T-helper 2 cell treated with Interferon-gamma antibody and Interleukin-4, amounts not matched to agents 100 ng/mL and 5 ng/mL, for 36 hours (primary cell): ENCODE measurements around the gene CBARP. TPM values are rescaled to one million over a fixed set of nuclear protein-coding genes. Genes with fewer than 3 reads are reported as not detected.

Source experiments
- intact Hi-C: fragments of 100-400 bp; cut with micrococcal nuclease; formaldehyde crosslinking; loops from one replicate; pipeline ENCODE4 v1.15.1; 2023
- total RNA-seq: library from RNA; stranded (reverse); gene quantifications from 2 replicates; pipeline ENCODE4 v1.2.3, GENCODE V29; 2022

CBARP gene
- total RNA-seq, 1 donor from 2014 or later = 0.32 TPM

DNA sequence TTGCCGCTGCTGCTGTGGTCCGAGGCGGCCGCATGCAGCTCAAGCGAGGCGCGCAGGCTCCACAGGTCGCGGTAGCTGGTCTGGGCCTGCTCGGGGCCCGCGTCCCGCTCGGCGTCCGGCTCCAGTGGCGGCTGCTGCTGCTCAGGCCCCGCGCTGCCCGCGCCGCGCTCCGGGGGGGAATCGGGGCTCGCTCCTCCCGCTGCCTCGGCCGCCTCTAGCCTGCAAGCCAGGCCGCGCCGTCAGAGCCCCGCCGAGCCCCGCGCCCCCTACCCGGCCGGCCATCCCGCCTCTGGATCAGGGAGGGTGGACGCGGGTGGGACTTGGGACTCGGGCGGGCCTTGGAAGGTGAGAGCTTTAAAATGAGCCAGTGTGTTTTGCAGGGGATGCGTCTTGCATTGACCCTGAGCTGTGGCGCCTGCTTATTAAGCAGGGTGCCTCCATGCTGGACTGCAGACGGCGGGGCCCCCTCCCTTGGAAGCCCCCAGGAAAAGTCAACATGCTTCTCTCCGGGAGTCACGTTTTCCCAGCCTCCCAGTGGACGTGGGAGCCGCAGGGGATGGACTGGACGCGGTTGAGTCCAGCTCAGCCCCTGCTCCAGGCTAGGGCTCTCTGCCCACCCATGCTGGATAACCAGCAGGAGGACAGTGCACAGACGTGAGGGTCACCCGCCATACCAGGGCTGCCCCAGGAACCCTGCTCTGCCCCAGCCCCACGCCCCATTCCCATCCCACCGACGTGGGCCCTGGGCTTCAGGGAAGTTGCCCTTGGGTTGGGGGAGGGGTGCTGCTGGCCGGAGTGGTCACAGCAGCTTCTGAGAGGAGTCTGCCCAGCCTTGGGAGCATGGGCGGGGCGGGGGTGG lies 7.7 kb downstream of the CBARP start:
- intact Hi-C loops = no loop called here

DNA sequence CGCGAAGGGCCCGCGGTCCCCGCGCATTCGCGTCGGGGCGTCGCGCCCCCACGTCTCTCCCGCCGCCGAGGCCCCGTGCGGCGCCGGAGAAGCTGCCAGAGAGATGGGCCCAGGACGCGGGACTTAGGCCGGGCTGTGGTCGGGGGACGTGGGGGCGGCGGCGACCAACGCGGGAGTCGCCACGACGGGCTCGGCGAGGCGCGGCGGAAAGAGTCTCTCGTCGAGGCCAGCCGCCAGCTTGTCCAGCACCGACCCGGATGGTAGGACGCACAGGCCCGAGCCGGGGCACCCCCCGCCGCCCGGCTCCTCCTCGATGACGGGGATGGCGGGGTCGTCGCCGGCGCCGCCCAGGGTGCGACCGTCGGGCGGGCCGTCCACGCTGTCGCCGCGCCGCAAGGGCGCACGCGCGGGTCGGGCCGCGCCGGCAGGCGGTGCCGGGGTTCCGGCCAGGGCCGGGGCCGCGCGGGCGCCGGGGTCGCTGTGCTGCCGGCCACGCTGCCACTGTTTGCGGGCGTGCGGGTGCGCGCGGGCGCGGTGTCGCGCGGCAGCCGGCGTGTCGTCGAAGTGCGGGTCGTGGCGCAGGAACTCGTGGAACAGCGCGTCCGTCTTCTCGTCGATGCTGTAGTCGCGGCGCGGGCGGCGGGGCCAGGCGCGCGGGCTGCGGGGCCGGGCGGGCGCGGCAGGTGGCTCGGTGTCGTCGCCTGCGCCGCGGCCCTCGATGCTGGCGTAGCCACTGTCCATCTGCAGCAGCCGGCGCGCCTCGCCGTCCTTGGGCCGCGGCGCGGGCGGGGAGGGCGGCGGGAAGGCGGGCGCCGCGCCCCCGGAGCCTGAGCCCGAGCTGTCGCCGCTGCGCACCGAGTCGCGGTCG lies 8.5 kb downstream of the CBARP start:
- intact Hi-C loops = no loop called here

DNA sequence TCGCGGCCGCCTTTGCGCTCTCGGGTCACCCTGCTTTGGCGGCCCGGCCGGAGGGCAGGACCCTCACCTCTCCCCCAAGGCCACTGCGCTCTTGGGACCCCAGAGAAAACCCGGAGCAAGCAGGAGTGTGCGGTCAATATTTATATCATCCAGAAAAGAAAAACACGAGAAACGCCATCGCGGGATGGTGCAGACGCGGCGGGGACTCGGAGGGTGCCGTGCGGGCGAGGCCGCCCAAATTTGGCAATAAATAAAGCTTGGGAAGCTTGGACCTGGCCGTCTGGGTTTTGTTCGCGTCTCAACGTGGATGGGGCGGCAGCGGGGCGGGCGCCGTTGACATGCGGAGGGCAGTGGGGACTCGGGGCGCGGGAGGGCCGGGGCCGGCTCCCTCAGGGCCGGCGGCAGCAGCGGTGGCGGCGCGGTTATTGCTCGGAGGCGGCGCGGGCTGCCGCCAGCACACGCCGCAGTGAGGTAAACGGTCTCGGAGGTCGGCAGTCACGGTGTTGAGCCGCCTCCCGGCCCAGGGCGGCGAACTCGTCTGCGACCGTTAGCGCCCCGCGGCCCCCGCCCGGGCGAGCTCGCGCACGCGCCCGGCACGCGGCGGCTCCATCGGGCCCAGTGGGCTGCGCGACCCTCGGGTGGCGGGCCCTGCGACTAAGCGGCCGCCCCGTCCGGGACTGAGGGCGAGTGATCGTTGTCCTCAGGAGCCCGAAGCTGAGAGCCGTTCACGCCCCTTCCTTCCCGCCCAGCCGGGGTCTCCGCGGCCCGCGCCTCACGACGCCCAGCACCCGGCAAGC lies 9.4 kb downstream of the CBARP start:
- intact Hi-C loops = no loop called here

DNA sequence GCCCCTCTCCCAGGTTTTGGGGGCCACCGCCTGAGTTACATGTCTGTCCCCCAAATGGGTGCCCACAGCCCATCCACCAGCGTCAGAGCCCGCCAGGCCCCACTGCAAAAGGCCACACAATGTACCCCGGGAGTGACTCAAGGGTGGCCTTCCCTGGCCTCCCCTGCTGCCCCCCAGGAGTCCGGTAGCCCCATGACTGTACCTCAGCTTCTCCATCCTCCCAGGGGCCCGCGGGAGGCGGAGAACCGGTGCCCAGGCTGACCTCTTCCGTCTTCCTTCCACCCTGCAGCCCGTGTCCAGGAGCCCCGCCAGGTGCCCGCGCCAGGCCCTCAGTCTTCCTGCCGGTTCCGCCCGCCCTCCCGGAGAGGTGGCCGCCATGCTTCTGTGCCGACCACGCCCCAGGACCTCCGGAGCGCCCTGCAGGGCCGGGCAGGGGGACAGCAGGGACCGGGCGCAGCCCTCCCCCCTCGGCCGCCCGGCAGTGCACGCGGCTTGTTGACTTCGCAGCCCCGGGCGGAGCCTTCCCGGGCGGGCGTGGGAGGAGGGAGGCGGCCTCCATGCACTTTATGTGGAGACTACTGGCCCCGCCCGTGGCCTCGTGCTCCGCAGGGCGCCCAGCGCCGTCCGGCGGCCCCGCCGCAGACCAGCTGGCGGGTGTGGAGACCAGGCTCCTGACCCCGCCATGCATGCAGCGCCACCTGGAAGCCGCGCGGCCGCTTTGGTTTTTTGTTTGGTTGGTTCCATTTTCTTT lies 10.3 kb downstream of the CBARP start:
- intact Hi-C loops = no loop called here

DNA sequence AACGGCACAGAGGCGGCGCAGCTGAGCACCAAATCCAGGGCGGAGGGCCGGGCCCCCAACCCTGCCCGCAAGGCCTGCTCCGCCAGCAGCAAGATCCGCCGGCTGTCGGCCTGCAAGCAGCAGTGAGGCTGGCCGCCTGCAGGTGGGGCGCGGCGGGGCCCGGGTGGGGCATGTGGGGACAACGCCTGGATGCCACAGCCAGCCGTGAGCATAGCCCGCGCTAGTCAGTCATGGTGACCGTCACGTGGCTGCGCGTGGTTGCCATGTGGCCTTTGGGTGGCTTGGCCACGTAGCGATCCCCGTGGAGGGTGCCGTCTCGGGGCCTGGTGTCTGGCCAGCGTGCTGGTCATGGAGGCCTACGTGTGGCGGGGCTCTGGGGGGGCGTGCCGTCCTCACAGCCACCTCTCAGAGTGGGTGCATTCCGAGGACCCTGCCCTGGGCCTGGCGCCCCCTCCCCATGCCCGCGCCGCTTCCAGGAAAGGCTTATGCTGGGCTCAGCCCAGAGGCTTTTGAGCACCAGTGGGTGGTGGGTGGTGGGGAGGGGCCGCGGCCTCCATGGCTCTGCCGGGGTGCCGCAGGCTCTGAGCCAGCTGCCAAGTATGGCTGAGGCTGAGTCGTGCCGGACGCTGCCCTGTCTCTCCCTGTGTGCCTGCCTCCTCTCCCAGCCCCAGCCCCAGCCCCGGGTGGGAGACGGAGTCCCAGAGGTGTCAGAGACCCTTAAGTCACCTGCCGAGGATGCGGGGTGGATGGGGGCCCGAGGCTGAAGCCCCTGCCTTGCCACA lies 11.1 kb downstream of the CBARP start:
- intact Hi-C loops = no loop called here

DNA sequence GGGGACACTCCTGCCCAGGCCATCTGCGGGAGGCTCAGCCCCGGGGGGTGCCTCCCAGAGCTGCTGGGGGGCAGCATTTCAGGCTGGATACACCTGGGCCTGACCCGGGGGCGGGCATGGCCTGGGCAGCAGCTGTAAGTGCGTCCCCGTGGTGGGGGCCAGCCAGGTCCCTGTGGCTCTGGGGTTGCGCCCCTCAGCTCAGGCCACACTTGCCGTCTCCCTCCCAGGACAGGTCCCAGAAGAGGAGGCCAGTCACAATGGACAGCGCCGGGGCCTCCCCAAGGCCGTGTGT lies 11.6 kb downstream of the CBARP start:
- intact Hi-C loops = no loop called here

DNA sequence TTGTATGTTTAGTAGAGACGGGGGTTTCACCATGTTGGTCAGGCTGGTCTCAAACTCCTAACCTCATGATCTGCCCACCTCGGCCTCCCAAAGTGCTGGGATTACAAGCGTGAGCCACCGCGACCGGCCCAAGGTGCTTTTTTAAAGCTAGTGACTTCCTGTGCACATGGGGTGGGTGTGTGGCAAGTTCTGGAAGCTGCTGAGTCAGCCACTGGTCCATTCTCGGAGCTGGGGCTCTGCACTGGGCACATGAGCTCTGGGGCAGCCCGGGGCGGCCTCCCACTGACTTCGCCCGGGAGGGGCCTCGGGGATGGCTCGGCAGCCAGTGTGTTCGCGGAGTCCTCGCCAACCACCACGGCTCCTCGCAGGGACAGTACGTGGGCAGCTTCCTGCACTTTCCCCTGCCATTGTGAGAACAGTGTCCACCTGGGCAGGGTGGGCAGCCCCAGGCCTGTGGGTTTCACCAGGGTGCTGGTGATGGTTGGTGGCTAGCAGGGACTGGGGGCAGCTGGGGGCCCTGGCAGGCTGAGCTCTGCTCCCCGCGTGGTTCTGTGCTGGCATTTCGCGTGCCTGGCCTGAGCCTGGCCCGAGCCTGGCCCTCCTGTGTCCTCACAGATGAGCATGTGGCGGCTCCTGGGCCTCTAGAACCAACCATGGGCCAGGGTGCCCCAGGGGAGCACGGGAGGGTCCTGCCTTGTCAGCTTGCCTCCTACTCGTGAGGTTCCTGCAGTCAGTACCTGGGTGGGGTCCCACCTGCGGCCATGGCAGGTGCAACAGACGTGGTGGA lies 12.2 kb downstream of the CBARP start:
- intact Hi-C loops = no loop called here

DNA sequence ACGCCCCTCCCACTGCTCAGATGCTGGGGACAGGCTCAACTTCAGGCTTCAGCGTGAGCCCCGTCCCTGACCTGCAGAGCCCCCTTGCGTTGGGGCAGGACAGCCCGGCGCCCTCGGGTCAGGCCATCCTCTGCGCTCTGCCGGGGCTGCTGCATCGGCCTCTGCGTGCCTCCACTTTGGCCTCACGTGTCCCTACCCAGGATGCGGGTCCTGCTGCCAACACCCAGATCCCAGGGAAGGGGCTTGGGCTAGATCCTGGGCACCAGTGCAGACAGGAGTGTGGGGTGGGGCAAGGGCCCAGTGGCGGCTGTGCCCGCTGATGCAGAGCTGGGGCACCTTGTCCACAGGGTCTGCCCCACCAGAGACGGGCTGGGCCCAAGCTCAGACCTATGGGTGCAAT lies 13.0 kb downstream of the CBARP start:
- intact Hi-C loops = no loop called here

DNA sequence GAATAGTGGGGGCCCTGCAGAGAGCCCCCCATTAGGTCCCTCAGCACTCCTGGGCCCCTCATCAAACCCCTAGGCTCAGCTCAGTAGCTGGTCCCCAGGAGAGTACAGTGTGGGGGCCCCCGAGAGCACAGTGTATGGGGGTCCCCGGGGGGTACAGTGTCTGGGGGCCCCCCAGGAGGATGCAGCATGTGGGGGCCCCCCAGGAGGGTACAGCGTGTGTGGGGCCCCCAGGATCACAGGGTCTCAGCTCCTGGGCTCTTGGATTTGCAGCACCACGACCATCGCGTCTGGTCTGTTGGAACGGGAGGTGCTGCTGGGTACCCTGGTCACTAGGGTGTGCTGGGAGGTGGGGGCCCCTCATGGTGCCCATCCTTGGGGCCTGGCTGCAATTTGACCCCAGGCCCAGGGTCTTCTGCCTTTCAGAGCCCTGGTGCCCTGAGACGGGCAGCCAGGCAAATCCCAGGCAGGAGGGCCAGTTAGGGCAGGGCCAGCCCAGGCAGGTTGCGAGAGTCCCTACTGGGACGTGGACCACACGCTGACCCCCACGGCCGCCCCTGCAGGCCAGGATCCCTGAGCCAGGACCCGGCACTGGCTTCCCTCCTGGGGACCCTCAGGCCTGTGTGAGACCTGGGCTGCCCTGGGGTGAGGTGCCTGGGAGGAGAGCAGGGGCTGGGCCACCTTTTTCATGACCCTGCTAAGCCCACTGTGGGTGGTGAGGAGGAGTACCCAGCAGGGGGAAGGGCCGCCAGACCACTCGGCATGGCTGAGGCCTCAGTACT lies 13.6 kb downstream of the CBARP start:
- intact Hi-C loops = no loop called here

DNA sequence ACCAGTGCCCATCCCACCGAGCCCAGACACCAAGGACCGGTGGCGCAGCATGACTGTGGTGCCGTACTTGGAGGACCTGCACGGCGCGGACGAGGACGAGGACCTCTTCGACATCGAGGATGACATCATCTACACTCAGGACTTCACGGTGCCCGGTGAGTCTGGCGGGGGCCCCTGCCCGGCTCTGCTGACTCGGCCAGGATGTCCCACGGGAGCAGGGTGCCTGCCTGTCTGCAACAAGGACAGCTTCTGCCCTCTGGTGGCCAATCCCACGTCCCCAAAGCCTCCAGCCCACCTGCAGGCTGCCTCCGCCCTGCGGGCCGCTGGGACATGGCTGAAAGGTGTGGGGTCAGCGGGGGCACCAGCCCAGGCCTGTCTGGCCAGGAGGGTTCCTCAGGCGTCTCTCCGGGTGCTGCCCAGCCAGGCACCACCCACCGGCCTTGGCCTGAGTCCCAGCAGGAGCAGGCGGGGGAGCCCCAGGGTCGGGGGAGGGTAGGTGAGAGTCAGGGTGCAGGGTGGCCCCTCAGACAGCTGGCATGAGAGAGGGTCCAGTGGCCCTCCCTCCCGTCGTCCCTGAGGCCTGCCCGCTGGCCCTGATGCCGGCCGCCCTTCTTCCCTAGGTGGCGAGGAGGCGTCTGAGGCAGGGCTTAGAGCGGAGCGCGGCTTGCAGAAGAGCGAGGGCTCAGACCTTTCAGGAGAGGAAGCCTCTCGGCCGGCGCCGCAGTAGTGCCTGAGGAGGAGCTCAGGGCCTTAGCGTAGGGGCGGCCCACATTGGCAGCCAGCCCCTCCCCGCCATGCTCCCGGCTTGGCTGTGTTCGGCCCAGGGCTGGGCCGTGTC lies 14.6 kb downstream of the CBARP start:
- intact Hi-C loops = no loop called here

DNA sequence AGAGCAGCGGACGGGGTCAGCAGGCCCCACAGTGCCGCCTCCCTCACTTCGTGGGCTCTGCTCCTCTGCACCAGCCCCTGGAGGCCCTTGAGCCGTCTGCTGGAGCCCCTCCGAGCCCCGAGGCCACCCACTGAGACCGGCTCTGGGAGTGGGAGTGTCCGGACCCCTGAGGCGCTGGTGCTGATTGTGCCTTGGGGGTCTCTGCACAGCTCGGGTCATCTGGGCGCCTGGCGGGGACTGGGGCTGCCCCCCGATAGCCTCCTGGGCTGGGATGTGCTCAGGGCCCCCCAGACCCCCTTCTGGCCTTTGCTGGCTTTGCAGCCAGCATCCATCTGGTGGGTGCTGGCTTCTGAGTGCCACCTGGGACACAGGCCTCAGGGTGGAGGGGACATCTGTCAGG lies 15.4 kb downstream of the CBARP start:
- intact Hi-C loops = no loop called here

DNA sequence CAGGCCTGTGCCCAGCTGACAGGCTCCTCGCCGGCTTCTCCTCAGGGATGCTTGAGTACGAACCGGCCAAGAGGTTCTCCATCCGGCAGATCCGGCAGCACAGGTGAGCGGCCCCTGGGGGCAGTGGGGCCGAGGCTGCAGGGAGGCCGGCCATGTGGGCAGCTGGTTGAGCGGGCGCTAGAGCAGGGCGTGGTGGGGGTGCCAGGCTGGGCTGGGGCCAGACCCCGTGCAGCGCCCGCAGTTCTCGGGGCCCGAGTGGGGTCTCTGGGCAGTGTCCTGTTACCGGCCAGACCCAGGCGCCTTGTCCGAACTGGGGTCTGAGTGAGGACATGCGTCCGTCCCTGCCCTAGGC lies 15.9 kb downstream of the CBARP start:
- intact Hi-C loops = no loop called here

DNA sequence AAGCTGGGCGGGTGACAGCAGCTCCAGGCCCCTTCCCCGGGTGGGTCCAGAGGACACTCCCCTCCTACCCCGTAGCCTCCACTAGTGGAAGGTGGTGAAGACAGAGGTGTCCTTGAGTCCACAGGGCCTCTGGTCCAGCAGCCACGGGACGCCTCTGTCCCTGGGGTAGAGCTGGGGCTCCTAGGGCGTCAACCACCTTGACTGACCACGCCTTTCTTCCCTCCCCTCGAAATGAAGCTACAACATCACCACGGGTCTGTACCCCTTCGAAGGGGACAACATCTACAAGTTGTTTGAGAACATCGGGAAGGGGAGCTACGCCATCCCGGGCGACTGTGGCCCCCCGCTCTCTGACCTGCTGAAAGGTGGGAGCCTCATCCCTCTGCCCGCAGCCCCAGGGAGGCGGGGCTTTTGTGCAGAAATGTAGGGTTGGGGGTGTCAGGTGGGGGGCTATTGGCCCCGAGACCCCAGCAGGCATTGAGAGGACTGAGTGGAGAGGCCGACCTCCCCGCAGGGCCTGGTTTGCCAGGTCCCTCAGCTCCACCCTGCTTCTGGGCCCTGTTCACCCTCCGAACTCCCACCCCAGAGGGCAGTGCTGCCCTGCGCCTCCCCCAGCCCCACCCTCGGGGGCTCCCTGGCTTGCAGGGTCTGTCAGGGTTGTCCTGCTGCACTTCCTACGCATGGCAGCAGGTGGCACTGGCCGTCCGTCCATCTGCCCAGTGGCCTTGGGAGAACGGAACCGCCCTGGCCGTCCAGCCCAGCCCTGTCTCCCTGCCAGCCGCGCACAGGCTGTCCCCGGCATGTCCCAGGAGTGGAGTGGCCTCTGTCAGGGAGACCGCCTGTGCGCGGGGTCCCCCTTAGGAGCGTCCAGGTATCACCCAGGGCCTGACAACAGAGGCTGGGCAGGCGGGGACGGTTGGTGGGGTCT lies 16.6 kb downstream of the CBARP start:
- intact Hi-C loops = no loop called here

DNA sequence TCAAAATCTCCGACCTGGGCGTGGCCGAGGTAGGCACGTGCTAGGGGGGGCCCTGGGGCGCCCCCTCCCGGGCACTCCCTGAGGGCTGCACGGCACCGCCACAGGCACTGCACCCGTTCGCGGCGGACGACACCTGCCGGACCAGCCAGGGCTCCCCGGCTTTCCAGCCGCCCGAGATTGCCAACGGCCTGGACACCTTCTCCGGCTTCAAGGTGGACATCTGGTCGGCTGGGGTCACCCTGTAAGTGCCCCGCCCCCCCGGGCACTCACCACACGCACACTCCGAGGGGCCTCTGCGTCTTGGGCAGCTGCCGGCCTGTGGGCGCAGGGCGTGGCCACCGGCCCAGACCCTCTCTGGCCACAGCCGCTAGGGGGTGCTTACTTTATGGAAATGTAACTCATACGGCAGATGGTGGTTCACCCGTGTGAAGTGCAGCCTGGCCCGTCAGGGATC lies 17.3 kb downstream of the CBARP start:
- intact Hi-C loops = no loop called here

DNA sequence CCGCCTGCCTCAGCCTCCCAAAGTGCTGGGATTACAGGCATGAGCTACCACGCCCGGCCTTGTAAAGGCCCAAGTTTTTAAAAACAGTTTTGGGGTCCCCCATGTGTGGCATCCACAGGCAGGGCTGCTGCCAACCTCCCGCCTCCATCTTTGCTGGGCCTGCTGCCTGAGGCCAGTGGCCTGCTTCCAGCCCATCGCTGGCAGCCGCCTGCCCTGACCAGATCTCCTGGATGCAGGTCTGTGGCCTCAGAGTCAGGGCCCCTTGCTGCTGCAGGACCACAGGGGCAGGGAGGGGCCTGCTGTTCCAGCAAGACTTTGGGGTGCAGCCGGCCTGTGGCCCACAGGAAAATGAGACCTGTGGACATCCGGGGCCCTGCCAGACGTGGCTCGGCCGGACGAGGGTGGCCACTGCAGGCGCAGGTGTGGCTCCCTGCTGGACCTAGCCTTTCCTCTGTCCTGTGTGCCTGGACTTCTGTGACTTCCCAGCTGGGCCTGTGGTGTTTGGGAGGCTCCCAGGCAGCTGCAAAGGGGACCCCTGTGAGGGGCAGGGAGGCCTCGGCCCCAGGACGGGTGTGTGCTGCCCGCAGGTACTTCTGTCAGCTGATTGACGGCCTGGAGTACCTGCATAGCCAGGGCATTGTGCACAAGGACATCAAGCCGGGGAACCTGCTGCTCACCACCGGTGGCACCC lies 17.9 kb downstream of the CBARP start:
- intact Hi-C loops = no loop called here
